ENCODE data around the gene WHRN.

WHRN gene

GRCh38 chr9:114465417-114465816 is 39.9 kb downstream of the WHRN start:
- H3K9ac ChIP-seq, result no peak overlapping the region
- H3K27me3 ChIP-seq (ENCODE audit: control insufficient read depth, insufficient read depth, low read length), result no peaks in the 10 kb centered on the region

DNA sequence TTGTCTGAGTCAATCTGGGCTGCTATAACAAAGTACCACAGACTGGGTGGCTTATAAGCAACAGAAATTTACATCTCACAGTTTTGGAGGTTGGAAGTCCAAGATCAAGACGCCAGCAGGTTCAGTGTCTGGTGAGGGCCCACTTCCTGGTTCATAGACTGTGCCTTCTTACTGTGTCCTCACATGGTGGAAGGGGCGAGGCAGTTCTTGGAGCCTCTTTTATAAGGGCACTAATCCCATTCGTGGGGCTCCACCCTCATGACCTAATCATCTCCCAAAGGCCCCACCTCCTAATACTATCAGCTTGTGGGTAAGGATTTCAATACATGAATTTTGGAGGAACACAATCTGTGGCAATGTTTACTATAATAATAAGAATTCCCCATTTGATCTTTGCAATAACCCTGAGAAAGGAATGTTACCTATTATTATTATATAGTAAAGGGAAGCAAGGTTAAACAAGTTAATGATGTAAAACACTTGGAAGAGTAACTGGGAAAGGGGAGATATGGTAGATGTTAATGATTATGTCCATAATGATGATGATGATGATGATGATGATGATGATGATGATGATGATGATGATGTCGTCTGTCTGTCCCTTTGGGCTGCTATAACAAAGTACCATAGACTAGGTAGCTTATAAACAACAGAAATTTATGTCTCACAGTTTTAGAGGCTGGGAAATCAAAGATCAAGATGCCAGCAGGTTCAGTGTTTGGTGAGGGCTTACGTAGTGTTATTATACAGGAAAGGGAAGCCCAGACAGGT is 40.8 kb downstream of the WHRN start:
- Histone ChIP-seq H3K4me2 (ENCODE audit: low read length) (no peak overlapping the region), H3K79me2 (no peaks in the 10 kb centered on the region), H3K36me3 (ENCODE audit: control insufficient read depth, insufficient read depth, low read length) (no peaks in the 10 kb centered on the region), H3K27me3 (ENCODE audit: control insufficient read depth, insufficient read depth, low read length) (no peaks in the 10 kb centered on the region), H3K27ac (no peak overlapping the region), H2AFZ (no peak overlapping the region), H3K9ac (no peak overlapping the region), H3K9me3 (ENCODE audit: control insufficient read depth, low read length) (no peaks in the 10 kb centered on the region), H3K4me3 (ENCODE audit: low read depth, low read length) (no peak overlapping the region), H3K4me1 (no peaks in the 10 kb centered on the region)
- TF ChIP-seq CTCF (IDR thresholded peaks at IDR 0.05), result no peak

More at GRCh38 chr9:114465417-114465816, 39.9 kb downstream of the WHRN start:
- H3K4me3 ChIP-seq (ENCODE audit: low read depth, low read length), result no peak overlapping the region
- H3K36me3 ChIP-seq (ENCODE audit: control insufficient read depth, insufficient read depth, low read length), result no peaks in the 10 kb centered on the region
- H3K4me1 ChIP-seq, result no peaks in the 10 kb centered on the region
- H2AFZ ChIP-seq, result no peak overlapping the region
- no peak for TF ChIP-seq CTCF (IDR thresholded peaks at IDR 0.05)
- H3K27ac ChIP-seq, result no peak overlapping the region
- no peak overlapping the region for H3K4me2 ChIP-seq (ENCODE audit: low read length)
- H3K9me3 ChIP-seq (ENCODE audit: control insufficient read depth, low read length), result no peaks in the 10 kb centered on the region
- H3K79me2 ChIP-seq, result no peaks in the 10 kb centered on the region

- H3K4me3 ChIP-seq (ENCODE audit: low read depth, low read length), result no peak overlapping the region
- H3K4me1 ChIP-seq, result no peaks in the 10 kb centered on the region
- no peak overlapping the region for H3K9ac ChIP-seq
- no peak for TF ChIP-seq CTCF (IDR thresholded peaks at IDR 0.05)
- H3K27ac ChIP-seq, result no peak overlapping the region
- H2AFZ ChIP-seq, result no peak overlapping the region
- H3K36me3 ChIP-seq (ENCODE audit: control insufficient read depth, insufficient read depth, low read length), result no peaks in the 10 kb centered on the region
- no peak overlapping the region for H3K4me2 ChIP-seq (ENCODE audit: low read length)
- no peaks in the 10 kb centered on the region for H3K79me2 ChIP-seq
- H3K27me3 ChIP-seq (ENCODE audit: control insufficient read depth, insufficient read depth, low read length), result no peaks in the 10 kb centered on the region
- H3K9me3 ChIP-seq (ENCODE audit: control insufficient read depth, low read length), result no peaks in the 10 kb centered on the region
These were observed 42.5 kb downstream of the WHRN start for GRCh38 chr9:114462791-114463190.

DNA sequence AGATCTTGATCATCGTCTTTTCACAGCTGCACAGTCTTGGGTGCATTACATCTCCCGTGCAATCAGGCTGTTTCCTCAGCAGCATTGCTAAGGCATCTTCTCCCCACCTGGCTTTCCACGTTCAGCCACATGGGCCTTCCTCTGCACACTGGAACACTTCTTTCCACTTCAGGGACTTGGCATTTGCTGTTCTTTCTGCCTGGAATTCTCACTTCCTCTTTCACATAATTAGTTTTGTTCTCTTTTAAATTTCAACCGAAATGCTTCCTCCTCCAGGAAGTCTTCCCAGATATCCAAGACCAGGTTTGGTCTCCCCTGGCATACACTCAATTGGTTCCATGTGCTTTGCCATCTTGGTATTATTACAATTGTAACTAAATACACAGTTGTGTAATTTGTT is 43.8 kb downstream of the WHRN start:
- no peak overlapping the region for H2AFZ ChIP-seq
- H3K9me3 ChIP-seq (ENCODE audit: control insufficient read depth, low read length), result no peaks in the 10 kb centered on the region
- H3K36me3 ChIP-seq (ENCODE audit: control insufficient read depth, insufficient read depth, low read length), result no peaks in the 10 kb centered on the region
- H3K27me3 ChIP-seq (ENCODE audit: control insufficient read depth, insufficient read depth, low read length), result no peaks in the 10 kb centered on the region
- H3K27ac ChIP-seq, result no peak overlapping the region
- no peaks in the 10 kb centered on the region for H3K79me2 ChIP-seq
- no peak overlapping the region for H3K4me3 ChIP-seq (ENCODE audit: low read depth, low read length)
- H3K4me2 ChIP-seq (ENCODE audit: low read length), result no peak overlapping the region
- H3K4me1 ChIP-seq, result no peaks in the 10 kb centered on the region
- TF ChIP-seq CTCF (IDR thresholded peaks at IDR 0.05), result no peak
- no peak overlapping the region for H3K9ac ChIP-seq

All from parathyroid adenoma (tissue), 2 donors.